Measurements from ENCODE around the gene ANKRD24.
"Not testable (repeated sequence)": the region's sequence is repeated elsewhere in the genome, so short reads cannot be mapped to it uniquely, and the experiment has no call there.

Gene ANKRD24

GRCh38 chr19:4173479-4174212 lies 8.8 kb upstream of the ANKRD24 start:
- no peak for DNase-seq (ENCODE audit: low read depth in 2 of 2)

DNA sequence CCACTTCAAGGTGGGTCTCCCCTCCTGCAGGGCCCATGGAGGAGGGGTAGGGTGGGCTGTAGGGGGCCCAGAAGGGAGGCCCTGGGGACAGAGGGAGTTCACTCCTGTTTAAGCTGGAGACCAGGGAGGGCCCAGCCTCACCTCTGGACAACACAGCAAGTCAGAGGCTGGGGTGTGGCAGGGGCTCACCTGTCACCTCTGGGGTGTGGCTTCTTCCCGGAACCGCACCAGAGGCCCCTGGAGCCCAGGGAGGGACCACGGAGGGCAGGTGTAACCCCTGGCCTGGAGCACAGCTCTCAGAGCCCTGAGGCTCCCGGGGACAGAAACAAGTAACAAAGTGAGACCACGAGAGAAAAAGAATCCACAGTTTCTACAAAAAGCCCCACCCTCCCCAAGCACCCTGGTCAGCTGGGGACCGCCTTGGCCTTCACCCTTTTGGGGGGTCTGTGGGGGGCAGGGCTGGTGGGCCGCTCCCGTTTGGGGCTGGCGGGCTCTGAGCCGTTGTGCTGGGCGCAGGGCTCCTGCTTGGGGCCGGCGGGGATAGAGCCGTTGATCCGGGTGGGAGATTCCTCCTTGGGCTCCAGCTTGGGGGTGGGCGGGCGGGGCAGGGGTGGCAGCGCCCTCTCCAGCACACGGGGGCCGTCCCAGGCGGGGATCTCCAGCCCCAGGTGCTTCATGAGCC lies 8.1 kb upstream of the ANKRD24 start:
- no peak for DNase-seq (ENCODE audit: low read depth in 2 of 2)

GRCh38 chr19:4174895-4175668 lies 7.4 kb upstream of the ANKRD24 start:
- no peak for DNase-seq (ENCODE audit: low read depth in 2 of 2)

DNA sequence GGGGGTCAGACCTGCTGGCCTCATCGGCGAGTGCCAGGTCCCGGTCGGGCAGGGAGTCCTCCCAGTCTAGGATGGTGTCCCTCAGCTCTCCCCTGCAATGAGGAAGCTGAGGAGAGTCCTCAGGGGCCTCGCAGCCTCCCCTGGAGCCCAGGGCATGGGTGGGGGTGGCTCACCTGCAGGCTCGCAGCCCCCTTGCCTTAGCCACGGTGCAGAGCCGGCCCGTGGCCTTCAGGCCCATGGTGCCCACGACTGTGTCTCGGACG lies 6.9 kb upstream of the ANKRD24 start:
- DNase-seq (ENCODE audit: low read depth in 2 of 2) = no peak

GRCh38 chr19:4177146-4177545 lies 5.3 kb upstream of the ANKRD24 start:
- DNase-seq (ENCODE audit: low read depth in 2 of 2) = no peak

GRCh38 chr19:4178990-4179389 lies 3.5 kb upstream of the ANKRD24 start:
- no peak for DNase-seq (ENCODE audit: low read depth in 2 of 2)

DNA sequence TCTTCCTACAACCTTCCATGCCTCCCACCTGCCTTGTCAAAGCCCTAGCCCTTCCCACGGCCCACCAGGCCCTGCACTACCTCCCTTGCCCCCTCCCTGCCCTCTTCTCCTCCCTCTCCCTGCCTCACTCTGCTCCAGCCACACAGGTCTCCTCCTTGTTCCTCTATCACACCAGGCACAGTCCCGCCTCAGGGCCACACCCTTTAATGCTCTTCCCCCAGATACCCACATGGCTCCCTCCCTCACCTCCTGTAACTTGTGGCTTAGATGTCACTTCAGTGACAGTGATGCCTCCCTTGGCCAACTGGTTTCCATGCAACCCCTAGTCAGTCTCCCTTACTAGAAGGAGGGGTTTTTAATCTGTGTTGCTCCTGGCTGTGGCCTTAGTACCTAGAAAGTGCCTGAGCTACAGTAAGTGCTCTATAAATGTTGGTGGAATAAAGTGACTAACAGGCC lies 1.4 kb upstream of the ANKRD24 start:
- no peak for DNase-seq (ENCODE audit: low read depth in 2 of 2)

- no peak for DNase-seq (ENCODE audit: low read depth in 2 of 2)
Measured at GRCh38 chr19:4183967-4184717, 1.7 kb downstream of the ANKRD24 start.

DNA sequence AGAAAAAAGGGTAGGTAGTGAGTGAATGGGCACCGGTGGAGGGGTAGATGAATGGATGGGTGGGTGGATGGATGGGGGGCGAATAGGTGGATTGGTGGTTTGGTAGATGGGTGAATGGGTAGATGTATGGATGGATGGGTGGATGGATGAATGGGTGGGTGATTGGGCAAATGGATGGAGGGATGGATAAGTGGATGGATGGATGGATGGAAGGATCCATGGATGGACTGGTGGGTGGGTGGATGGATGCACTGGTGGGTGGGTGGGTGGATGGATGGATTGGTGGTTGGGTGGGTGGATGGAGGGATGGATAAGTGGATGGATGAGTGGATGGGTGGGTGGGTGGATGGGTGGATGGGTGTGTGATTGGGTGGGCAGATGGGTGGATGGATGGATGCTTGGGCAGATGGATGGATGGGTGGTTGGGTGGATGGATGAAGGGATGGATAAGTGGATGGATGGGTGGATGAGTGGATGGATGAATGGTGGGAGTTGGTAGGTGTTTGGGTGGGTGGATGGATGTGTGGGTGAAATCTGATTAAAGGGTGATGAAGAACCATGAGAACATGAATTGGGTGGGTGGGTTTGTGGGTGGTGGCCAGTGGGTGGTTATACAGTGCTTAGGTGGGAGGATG lies 2.3 kb downstream of the ANKRD24 start:
- no peak for DNase-seq (ENCODE audit: low read depth in 2 of 2)

DNA sequence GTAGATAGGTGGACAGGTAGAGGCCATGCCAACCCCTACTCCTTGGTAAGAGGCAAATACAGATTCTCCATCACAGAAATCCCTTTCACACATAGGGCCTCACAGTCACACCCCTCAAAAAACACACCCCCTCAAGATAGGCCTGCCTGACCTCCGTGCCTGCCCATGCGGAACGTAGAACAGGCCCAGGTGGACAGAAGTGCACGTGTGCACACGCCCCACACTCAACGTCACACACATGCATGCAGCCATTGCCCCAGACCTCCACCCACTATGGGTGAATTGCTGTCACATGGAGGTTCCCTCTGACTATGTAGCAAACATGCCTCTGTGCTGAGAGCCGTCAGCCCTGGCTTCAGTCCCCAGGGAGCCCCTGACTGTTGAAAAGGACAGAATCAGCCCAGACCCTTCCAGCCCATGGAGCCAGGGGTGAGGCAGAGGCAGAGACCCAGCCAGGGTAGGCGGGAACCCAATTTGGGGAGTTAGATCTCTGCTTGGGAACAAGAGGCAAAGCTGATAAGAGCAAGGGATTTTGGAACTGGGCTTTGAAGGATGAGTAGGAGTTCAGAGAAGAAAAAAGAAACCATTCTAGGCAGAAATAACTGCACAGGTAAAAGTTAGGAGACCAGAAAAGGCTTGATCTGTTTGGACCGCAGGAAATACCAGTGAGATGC lies 3.1 kb downstream of the ANKRD24 start:
- no peak for DNase-seq (ENCODE audit: low read depth in 2 of 2)

DNA sequence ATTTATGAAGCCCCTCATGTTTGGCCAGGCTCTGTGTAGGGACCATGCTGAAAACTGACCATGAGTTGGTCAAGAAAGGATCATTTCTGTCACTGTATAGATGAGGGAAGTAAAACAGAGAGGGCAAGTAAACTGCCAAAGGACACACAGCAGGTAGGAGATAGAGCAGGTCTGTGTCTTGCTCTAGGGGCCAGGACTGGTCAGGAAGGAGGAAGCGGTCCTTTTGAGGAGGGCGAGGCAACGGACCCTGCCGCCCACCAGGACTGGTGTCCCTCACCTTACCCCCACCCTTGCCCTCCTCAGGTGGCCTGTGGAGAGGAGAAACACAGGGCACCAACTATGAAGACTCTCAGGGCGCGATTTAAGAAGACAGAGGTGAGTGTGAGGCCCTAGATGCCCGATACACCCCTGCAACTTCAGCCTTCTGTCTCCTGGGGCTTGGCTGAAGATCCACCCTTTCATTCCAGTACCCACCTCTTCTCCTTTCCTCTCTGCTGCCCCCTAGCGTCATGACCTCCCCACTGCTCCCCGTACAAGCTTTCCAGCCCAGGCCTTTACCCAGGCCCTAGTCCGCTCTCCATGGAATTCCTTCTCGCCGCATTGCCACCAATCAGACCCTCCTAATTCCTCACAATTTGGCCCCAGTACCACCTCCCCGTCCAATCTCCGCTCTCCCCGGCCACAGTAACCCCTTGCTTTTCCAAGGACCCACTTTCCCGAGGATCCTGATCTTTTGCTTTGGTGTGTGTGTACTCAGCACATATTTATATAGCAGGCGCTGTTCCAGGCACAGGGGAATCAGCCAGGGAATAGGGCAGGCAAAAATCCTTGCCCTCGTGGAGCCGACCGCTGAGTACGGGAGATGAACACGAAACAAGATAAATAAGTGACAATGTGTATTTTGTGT lies 3.9 kb downstream of the ANKRD24 start:
- peak; percentile 43 to 65 for DNase-seq (ENCODE audit: low read depth in 2 of 2)

DNA sequence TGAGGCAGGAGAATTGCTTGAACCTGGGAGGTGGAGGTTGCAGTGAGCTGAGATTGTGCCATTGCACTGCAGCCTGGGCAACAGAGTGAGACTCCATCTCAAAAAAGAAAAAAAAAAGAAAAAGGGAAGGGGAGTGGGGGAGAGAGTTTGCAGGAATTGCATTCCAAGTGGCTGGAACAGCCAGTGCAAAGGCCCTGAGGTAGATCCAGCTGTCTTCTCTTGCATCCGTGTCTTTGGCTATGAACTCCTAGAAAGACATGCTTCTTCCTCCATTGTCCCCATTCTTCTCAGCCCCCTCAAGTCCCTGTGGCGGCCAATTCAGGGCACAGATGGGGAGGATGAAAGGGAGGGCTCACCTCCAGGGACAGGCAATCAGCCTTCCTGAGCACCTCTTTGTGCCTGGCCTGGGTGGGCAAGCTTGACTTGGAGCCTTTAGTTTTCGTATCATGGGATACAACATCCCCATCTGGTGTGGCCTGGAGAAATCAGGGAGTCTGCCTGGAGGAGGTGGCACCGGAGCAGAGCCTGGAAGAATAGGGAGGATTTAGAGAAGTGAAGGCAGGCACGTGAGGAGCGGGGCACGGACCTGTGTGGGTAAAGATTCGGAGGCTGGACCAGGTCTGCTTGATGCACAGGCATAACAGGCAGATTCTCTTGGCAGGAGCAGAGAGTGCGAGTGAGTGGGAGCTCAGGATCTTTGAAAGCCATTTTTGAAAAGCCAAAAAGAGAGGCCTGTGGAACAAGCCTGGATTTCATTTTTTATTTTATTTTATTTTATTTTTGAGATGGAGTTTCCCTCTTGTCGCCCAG lies 5.0 kb downstream of the ANKRD24 start:
- DNase-seq (ENCODE audit: low read depth in 2 of 2) = no peak

DNA sequence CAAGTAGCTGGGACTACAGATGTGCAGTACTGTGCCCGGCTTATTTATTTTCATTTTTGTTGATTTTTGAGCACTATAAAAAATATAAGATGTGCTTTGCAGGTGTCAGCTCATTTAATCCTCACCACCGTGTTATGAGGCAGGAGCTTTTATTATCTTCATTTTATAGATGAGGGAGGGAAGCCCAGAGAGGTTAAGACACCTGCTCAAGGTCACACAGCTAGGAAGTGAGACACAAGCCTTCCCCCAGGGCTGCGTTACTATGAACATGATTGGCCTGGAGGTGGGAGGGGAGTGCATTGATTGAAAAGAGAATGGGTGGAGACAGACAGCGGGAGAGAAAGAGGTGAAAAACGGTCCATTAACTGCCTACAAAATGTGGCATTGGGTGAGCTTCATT lies 7.2 kb downstream of the ANKRD24 start:
- DNase-seq (ENCODE audit: low read depth in 2 of 2) = no peak

- not testable (repeated sequence) for DNase-seq (ENCODE audit: low read depth in 2 of 2)
Measured at GRCh38 chr19:4192537-4192936, 10.0 kb downstream of the ANKRD24 start.

DNA sequence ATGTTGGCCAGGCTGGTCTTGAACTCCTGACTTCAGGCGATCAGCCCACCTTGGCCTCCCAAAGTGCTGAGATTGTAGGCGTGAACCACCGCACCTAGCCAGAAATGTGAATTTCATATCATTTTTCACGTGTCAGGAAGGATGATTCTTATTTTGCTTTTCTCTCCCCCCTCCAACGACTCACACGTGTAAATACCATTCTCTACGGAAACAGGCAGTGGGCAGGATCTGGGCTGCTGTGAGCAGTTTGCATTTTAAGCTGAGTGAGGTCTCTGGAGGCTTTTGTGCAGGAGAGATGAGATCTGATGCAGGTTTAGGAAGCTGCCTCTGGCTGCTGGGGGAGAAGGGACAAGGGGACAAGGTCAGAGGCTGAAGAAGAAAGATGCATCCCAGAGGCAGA lies 11.9 kb downstream of the ANKRD24 start:
- DNase-seq (ENCODE audit: low read depth in 2 of 2) = no peak

DNA sequence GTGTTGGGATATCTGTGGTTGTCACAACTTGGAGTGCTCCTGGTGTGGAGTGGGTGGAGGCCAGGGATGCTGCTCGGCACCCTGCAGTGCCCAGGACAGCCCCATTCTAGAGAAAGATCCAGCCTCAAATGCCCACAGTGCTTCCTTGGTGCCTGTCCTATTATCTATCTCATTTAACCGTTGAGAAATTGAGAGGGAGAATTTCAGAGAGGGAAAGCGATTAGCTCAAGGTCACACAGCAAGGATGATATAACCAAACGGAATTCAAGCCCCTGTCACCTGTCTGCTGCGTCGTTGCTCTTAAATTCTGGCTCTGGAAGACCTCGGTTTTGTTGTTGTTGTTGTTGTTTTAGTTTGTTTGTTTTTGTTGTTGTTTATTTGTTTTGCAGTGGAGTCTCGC lies 13.5 kb downstream of the ANKRD24 start:
- DNase-seq (ENCODE audit: low read depth in 2 of 2) = no peak

- no peak for DNase-seq (ENCODE audit: low read depth in 2 of 2)
Measured at GRCh38 chr19:4196587-4197148, 14.2 kb downstream of the ANKRD24 start.

DNA sequence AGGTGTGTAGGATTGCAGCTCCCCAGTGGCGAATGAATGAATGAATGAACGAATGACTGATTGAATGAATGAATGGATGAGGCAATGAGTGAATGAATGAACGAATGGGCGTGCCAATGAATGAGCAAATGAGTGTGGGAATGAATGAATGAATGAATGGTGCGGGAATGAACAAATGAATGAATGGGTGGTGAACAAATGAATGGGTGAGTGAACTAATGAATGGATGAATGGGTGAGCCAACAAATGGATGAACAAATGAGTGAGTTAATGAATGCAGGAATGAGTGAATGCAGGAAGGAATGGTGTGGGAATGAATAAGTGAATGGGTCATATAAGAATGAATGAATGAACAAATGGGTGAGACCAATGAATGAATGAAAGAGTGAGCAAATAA lies 14.7 kb downstream of the ANKRD24 start:
- DNase-seq (ENCODE audit: low read depth in 2 of 2) = no peak
